T-helper 1 cell (primary cell): Measurements from ENCODE around the gene HOXC5.
A peak's percentile ranks its signal among the peaks of the same experiment; 100 is the strongest.
"Not testable (repeated sequence)": the region's sequence is repeated elsewhere in the genome, so short reads cannot be mapped to it uniquely, and the experiment has no call there.

Experiments used
- DNase-seq, 5 donors: peaks; one replicate each; pipeline ENCODE4 v3.0.0-alpha.2; 2012 to 2020

HOXC5 gene

DNA sequence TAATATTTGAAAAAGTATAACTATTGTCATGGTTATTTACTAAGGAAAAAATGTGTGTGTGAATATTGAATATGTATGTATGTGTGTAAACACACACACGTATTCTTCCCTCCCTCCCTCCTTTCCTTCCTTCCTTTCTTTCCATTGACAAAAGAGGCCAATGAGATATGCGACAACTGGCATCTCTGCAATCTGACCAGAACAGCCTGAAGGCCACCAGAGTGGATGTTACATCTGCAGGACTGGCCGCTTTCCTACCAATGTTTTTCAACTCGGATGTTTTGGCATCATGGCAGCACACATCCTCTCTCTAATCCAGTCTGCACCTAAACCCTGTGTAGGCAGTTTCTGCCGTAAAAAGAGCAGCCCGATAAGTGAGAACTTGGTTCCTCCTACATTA is 41.5 kb downstream of the HOXC5 start:
- DNase-seq, result no peak

DNA sequence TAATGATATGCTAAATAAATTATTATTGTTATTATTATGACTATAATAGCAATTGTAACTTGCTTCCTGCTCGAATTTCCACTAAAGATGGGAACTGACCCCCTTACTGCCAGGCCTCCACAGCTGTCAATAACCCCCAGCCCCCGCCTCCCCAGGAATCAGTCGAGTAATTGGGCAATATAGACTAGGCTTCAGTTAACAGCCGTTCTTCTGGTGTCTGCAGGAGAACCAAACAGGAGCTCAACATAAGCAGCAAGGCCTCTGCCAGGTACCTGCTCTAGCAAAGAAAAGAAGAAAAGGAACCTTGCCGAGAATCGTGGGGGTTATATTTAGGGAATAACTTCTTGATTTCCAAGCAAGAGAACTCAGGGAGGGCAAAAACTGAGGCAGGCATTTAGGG is 42.6 kb downstream of the HOXC5 start:
- DNase-seq, result no peak

DNA sequence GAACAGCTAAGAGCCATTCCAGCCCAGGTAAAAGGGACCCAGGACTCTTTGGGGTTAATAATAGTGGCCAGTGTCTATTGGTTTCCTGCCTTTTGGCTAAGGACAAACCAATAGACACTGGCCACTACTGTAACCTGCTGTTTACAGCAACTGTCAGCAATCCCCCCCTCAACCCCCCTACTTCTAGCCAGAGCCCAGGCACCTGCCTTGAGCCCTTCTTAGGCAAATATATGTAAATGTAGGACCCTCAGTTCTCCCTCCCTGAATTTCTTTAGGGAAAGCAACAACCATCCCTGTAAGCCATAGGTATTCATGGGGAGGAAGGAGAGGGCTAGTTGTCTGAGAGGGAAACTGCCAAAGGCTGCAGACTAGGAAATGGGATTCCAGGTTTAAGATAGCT is 43.1 kb downstream of the HOXC5 start:
- DNase-seq, result no peak

DNA sequence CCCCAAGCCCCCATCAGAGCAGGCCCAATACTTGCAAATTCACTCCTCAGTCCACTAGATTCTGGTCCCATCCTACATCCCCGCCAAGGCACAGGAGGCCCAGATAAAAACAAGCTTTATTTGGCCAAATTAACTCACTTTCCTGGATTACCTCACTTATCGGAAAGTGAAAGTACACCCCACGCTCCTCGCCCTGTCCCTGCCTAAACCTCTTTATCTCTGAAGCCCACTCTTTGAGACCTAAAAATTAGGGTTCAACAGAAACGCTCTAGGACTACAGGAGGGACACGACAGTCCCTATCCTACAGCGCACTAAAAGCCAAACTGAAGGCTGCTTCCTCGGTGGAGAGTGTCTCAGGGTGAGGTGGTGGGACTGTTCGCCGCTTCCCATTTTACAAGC is 45.0 kb downstream of the HOXC5 start:
- DNase-seq, result not testable (repeated sequence)

DNA sequence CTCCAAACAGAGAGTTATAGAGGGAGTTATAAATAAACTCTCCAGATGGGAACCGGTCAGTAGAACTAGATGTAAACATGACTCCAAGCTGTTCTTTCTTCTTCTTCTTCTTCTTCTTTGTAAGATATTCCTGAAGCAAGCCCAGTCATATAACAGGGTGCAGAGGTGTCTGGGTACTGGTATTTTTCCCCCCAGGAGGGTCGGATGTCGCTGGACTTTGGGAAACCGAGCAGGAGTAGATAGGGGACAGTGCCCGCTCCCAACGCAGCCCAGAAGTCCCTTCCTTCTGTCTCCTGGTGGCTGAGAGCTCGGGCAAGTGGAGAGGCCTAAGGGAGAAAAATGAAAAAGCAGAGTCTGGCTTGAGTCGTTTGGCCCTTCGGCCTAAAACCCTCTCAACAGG is 46.3 kb downstream of the HOXC5 start:
- DNase-seq, result not testable (repeated sequence)

DNA sequence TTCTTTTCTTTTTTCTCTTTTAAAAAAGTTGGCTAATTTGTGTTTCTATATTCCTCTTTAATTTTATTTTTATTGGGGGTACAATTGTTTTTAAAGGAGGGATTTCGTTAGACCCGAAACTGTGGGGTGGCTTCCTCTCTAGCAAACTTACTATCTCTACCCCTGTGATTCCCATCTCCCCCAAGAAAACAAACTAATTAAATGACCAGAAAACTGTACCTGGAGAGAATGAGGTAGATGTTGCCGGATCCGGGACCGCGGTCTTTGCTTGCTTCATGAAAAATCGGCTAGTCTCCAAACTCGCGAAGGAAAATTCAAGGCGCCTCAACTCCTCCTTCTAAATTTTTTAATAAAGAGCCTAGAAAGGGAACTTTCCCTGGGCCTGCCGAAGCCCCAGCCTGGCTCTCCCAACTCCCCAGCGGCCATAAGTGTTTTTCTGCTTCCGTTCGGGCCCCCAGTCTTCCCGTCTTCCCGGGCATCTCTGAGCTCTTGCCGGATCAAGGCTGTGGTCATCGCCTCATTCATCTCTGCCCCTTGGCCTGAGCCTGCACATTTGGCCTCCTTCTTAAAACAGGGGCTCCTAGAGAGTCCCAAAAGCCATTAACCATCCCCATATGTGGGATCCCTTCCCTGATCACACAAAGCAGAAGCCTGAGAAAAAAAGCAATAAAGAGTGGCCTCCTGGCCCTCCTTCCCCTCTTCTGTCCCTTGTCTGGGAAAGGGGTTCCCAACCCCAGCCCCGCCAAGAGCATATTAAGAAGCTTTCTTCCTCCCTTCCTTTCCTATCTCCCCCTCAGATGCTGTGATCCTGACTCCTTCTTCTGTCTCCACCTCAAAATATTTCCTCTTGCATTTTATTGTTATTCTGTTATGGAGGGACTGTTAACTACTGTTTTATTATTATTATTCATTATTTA is 47.4 kb downstream of the HOXC5 start:
- DNase-seq, result not testable (repeated sequence)

DNA sequence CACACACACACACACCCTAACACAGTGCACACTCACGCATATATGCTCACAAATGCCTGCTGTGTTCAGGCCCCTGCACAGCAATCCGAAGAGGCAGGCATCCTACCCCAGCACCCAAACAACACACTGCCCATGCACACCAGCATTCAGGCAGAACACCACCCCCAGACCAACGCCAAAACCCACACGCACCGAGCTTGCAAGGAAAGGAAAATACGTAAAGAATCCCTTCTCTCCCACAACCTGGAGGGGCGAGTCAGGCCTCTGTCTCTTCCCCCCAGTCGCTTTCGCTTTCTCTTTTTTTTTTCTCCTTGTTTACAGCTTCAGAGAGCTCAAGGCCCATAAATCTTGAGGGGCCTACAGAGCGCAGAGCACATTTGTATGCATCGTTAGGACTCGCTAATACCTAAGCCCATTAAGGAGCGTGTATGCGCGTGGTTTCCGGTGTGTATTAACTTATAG is 48.2 kb downstream of the HOXC5 start:
- peak in 2 of 5 donors; percentile 5 to 28 for DNase-seq

DNA sequence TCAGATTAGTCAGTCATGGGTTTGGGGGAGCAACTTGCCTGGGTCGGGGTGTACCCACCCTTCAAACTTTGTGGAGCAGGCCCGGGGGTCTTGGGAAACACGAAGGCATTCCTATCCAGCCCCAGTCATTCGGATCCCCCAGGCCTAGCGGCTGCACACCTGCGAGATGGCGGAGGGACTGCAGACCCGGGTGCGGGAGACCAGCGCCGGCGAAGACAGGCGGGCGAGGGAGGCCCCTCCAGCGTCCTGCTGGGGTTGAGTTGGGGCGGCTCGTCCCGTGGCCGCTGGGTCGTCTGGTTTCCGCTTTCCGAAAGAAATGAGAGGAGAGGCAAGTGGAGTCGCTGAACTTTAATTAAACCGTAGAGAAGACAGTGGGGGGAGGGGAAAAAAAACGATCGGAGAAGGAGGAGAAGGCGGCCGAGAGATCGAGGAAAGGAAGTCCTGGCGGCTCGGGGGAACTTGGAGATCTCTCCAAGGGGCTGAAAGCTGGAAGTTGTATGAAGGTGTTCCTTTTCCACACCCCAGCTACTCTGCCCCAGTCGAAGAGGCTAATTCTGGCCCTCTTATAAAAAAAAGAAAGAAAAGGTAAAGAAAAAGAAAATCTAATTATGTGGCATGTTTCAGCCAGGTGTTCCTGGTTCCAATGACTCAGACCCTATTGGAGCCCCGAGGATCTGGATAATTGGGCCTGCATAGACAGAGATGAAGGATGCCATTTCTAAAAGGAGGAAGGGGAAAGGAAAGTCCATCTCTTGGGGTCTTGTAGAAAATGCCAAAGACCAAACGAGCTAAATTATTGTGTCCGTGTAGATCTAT is 48.9 kb downstream of the HOXC5 start:
- peak in 1 of 5 donors; percentile 28 for DNase-seq

DNA sequence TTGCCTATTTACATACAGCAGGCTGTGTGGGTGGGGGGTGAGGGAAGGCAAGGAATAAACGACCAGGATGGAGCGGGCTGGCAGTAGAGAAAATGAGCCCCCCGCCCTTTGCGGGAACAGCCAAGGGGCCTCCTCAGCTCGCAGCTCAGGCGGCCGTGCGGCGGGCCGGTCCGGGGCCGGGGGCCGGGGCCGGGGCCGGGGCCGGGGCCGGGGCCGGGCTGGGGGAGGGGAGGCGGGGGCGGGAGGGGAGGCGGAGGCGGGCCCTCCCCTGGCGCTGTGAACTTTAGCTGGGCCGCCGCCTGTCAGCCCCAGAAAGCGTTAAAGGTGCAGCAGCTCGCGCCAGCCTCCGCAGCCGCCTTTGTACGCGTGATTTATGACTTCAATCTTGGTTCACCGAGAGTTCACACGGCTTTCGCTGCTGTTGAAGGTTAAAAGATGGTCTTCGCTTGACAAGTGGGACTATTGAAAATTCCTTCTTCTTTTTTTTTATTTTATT is 49.6 kb downstream of the HOXC5 start:
- peak in 4 of 5 donors; percentile 8 to 39 (median 22) for DNase-seq
